D721Med (cell line): Measurements from ENCODE around the gene MXI1.

ENCODE experiments used
- DNase-seq: peaks from one replicate; pipeline ENCODE4 v3.0.0; 2011; ENCODE audit warnings: low spot score; ENCODE audit not compliant: insufficient read length
- FAIRE-seq: peaks from 2 replicates; lab custom pipeline; 2011; peaks lifted over from hg19 to GRCh38; lab: Jason Lieb, UNC
- CTCF ChIP-seq: IDR thresholded peaks from 2 replicates; pipeline ENCODE4 v1.5.1; 2012; ENCODE audit warnings: mild to moderate bottlenecking, control low read depth; ENCODE audit not compliant: insufficient read depth; ENCODE audit errors: missing control alignments

MXI1 gene

GRCh38 chr10:110321869-110322620 lies 114.6 kb downstream of the MXI1 start:
- no peak for TF ChIP-seq CTCF
- FAIRE-seq (no peak), DNase-seq (no peak)

- no peak for TF ChIP-seq CTCF
- DNase-seq, result no peak
- FAIRE-seq, result no peak
Observed at GRCh38 chr10:110323503-110323902, 116.1 kb downstream of the MXI1 start.

- no peak for TF ChIP-seq CTCF
- FAIRE-seq (no peak), DNase-seq (no peak)
Observed at GRCh38 chr10:110324201-110324804, 116.9 kb downstream of the MXI1 start.

GRCh38 chr10:110324805-110325280 lies 117.4 kb downstream of the MXI1 start:
- DNase-seq (no peak), FAIRE-seq (no peak)
- TF ChIP-seq CTCF, result no peak

GRCh38 chr10:110326351-110327032 lies 119.1 kb downstream of the MXI1 start:
- no peak for FAIRE-seq
- DNase-seq, result no peak
- no peak for TF ChIP-seq CTCF

- DNase-seq (no peak), FAIRE-seq (no peak)
- no peak for TF ChIP-seq CTCF
Observed at GRCh38 chr10:110327262-110327914, 120.0 kb downstream of the MXI1 start.
